ENCODE data around the gene USP48. TPM values are rescaled to one million over a fixed set of nuclear protein-coding genes. Genes with fewer than 3 reads are reported as not detected.

Gene USP48
- total and polyA plus RNA-seq, 10 of the 15 experiments (the other 5 are each of a cell fraction or from before 2014, with no cell fraction given), result 21.2 to 115 (median 75.5) TPM

GRCh38 chr1:21696931-21697330 is 86.0 kb downstream of the USP48 start:
- RAD21 ChIA-PET (ENCODE audit: unreplicated experiment), result no interaction called here
- Histone ChIP-seq H2AFZ (ENCODE audit: control insufficient read depth, low read depth, low read length) (no peak overlapping the region), H3K4me3 (no peak overlapping the region), H3K9ac (ENCODE audit: control insufficient read depth, insufficient read depth, low read length) (no peak overlapping the region), H3K4me1 (ENCODE audit: control insufficient read depth, insufficient read depth, low read length) (no peaks in the 10 kb centered on the region), H3K36me3 (ENCODE audit: control insufficient read depth in 2 of 2, insufficient read depth in 2 of 2, low read length in 1 of 2) (peaks cover 15 to 33% of the 10 kb centered on the region in 2 experiments), H4K20me1 (ENCODE audit: control insufficient read depth, insufficient read depth) (no peaks in the 10 kb centered on the region), H3K27me3 (replicated peaks in 1 of 2; ENCODE audit: control insufficient read depth in 2 of 2, insufficient read depth in 2 of 2, low read length in 1 of 2) (no peaks in the 10 kb centered on the region), H3K79me2 (ENCODE audit: control insufficient read depth, insufficient read depth, low read length) (no peaks in the 10 kb centered on the region), H3K27ac (ENCODE audit: control insufficient read depth, insufficient read depth) (no peak overlapping the region), H3K4me2 (ENCODE audit: control insufficient read depth, insufficient read depth) (no peak overlapping the region), H3K9me3 (replicated peaks; ENCODE audit: control insufficient read depth, insufficient read depth, low read length) (no peaks in the 10 kb centered on the region)
- 92% methylated on average over 6 of the region's 6 CpGs for WGBS (ENCODE audit: insufficient coverage, insufficient replicate concordance, low lambda C conversion rate, missing lambda C conversion rate)
- CTCF ChIA-PET, result no interaction called here
- POLR2A ChIA-PET, result no interaction called here
- intact Hi-C loops (cut with micrococcal nuclease; ENCODE audit: unreplicated experiment) (no loop called here), in situ Hi-C loops (cut with MboI) (no loop called here)
- TF ChIP-seq PKNOX1 (IDR thresholded peaks at IDR 0.05), result no peak
- no peak for TF ChIP-seq CUX1 (IDR thresholded peaks at IDR 0.05; ENCODE audit: insufficient replicate concordance, low read depth, low read length)
- TF ChIP-seq YY1 (IDR thresholded peaks at IDR 0.05; ENCODE audit: low read depth, low read length), result no peak
- no peak for TF ChIP-seq PBX3 (IDR thresholded peaks at IDR 0.05; ENCODE audit: insufficient replicate concordance, low read depth, low read length)
- TF ChIP-seq SUZ12 (IDR thresholded peaks at IDR 0.05; ENCODE audit: unreplicated experiment), result no peak
- no peak for TF ChIP-seq CEBPZ (IDR thresholded peaks at IDR 0.05; ENCODE audit: low read depth, low read length)
- no peak for ATAC-seq
- no peak for DNase-seq (ENCODE audit: low read depth, low spot score)
- no TSS peak for BruUV-seq (replicated peaks)
- SMC1A ChIA-PET (ENCODE audit: uncharacterized antibody, unreplicated experiment), result no interaction called here
- FAIRE-seq, result no peak

All from GM12878 (cell line).